T47D (cell line): ENCODE data around the gene KICS2.
"Not testable (repeated sequence)": the region's sequence is repeated elsewhere in the genome, so short reads cannot be mapped to it uniquely, and the experiment has no call there.

Experiments
- DNase-seq, 2 experiments: peaks; one replicate each; pipeline versions ENCODE4 v3.0.0 to v3.0.0-alpha.2; 2011 to 2012; ENCODE audit warnings: low read depth in 1 of 2, low spot score in 1 of 2
- JUND ChIP-seq: IDR thresholded peaks from 2 replicates; pipeline ENCODE4 v1.6.1; 2012; ENCODE audit warnings: low read depth
- in situ Hi-C: cut with HindIII; loops from 2 replicates; pipeline ENCODE4 v1.10.0; 2016; ENCODE audit warnings: low sequenced_read_pairs, low pct_unique_long_range_greater_than_20kb

Gene KICS2

DNA sequence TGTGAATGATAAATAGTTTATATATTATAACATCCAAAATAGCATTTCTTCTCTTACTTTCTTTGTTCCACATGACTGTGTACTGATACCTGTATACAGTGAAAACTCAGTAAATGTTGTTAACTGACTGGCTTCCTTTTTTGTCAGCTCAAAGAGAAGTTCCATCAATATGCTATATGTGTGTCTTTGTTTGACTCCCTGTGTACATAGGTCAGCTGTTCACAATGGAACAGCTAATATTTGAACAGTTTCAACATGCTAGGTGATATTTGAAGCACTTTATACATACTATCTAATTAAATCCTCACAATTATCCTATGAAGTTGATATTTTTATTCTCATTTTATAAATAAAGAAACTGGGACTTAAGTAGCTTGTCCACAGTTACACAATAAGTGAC lies 15.3 kb upstream of the KICS2 start:
- DNase-seq, result no peak
- in situ Hi-C loops, result no loop called here

DNA sequence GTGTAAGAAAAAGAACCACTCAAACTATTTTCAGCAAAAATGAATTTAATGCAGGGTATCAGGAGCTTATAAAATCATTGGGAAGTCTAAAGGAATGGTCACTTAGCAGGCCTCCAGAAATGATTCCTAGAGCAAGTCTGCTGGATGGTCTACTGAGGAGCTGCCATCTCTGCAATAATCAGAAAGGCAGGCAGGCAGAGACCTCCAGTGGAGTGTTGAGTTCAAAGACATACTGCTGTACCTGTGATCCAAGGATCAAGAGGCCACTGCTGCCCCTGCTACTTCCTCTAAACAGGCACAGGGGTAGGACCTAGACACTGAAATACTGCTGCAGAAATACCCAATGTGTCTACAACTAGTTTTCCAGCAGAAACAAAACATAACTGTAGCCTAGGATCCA lies 14.5 kb upstream of the KICS2 start:
- in situ Hi-C loops, result no loop called here
- peak in 1 of 2 experiments; percentile 7 for DNase-seq
- no peak for TF ChIP-seq JUND

More for the DNA sequence above, 15.3 kb upstream of the KICS2 start:
- no peak for TF ChIP-seq JUND

DNA sequence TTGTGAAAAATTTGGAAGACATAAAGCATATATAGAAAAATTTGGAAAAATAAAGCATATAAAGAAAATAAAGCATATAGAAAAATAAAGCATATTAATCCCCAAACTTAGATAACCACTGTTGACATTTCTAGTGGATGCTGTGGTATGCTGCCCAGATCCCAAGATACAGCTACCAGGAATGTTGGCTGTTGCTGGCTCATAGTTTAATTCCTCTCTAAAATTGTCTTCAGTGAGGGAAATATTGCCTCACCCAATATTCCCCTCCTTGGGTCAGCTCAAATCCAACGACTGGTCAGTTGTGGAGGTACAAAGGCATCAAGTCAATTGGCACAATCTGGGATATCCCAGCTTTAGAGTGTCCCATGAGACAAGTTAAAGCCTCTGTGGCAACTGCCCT lies 10.1 kb upstream of the KICS2 start:
- DNase-seq, result peak in 1 of 2 experiments; percentile 6
- TF ChIP-seq JUND, result no peak
- in situ Hi-C loops, result no loop called here

DNA sequence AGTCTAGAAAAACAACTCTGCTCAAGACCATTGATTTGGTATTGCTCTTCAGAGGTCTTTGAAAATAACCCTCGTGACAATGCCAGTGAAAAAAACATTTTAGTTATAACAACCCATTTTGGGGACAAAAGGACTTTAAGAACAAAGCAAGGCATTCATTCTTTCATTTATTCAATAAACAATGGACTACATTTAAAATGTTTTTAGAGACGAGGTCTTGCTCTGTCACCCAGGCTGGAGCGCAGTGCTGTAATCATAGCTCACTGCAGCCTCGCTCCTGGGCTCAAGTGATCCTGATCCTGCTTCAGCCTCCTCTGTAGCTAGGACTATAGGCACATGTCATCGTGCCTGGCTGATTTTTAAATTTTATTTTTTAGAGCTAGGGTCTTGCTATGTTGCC lies 7.7 kb upstream of the KICS2 start:
- DNase-seq, result no peak
- no peak for TF ChIP-seq JUND
- in situ Hi-C loops, result no loop called here

DNA sequence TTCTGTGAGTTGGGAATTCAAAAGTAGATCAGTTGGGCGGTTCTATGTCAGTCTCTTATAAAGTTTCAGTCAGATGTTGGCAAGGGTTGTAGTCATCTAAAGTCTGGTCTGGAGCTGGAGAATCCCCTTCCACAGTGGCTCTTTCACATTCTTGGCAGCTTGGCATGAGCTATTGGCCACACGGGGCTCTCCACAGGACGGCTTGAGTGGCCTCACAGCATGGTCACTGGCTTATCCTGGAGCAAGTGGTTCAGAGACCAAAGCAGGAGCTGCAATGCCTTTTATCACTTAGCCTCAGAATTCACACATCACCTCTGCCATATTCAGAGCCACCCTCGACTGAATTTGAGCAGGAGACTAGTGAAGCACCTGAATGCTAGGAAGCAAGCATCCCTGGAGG lies 7.1 kb upstream of the KICS2 start:
- in situ Hi-C loops, result no loop called here
- DNase-seq, result no peak
- TF ChIP-seq JUND, result no peak

DNA sequence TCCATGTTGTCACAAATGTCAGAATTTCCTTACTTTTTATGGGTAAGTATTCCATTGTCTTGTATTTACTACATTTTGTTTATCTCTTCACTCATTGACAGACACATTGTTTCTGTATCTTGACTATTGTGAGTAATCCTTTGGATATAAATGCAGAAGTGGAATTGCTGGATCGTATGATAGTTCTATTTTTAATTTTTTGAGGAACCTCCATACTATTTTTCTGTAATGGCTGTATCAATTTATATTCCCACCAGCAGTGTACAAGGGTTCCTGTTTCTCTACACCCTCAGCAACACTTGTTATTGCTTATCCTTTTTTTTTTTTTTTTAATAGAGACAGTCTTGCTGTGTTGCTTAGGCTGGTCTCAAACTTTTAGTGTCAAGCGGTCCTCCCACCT lies 3.5 kb upstream of the KICS2 start:
- in situ Hi-C loops, result no loop called here
- DNase-seq, result no peak
- TF ChIP-seq JUND, result no peak

DNA sequence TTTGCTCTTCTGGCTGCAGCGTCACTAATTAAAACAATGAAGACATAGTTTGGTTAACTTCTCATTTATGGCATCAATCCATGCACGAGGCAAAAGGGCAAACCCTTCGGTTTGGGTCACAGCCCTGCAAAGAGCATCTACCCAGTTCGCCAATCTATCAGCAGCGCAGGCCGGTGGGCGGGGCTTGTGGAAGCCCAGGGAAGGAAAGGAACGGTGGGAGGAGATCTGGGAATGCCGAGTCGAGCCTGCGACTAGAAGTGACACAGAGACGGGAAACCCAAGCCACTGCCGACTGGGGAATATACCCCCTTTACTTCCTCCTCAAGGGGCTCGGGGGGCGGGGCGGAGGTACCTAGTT lies 466 bp downstream of the KICS2 start:
- DNase-seq, result peak; percentile 66 to 87
- in situ Hi-C loops, result no loop called here
- no peak for TF ChIP-seq JUND

DNA sequence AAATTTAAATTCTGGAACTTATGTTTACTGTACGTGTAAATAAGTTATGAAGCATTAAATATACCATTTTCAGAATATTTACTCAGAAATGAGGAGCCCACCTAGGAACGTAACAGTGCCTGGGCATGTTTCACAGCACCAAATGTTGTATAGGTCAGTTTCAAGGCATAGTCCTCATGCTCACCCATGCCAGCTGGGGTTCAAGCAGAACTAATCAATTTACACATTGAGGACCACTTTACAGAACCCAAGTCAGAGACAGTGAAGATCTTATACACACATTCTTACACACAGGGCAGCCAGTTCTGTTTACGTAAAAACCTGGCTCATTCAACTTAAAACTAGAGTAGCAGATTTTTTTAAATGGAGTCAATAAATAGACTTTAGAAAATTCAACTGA lies 2.0 kb downstream of the KICS2 start:
- no peak for TF ChIP-seq JUND
- in situ Hi-C loops, result no loop called here
- DNase-seq, result no peak

DNA sequence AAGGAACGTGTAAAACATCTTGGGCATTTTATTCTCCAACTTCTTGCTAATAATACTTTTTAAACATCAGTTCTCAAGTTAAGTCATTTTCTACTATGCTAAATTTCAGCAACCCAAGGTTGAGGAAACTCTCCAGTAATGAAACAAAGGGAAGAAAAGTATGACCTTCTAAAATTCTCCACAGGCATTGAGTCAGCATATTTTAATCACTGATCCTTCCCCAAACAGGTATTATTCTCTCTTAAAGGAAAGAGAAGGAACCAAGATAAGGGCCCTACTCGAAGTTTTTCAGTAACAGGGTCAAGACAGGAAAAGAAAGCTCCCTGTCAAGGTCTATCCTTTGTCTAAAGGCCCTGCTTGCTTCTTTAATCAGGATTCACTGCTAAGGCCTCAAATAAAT lies 3.0 kb downstream of the KICS2 start:
- DNase-seq, result no peak
- no peak for TF ChIP-seq JUND
- in situ Hi-C loops, result no loop called here

DNA sequence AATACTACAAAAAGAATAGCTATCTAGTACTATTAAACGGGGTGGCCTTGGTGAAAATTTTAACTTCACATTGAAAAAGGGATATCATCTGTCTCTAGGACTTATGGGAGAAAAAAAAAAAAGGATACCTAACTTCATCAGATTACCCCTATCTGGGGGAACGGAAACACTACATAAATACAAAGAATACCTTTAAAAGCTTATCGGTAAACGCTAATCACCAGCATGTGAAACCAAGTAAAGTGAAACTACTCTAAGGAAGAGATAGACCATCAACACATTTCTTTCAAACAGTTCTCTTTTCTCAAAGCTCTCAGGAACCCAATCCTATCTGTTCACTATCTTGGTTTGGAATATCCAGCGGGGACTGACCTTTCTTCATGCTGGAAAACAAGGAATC lies 3.5 kb downstream of the KICS2 start:
- no peak for DNase-seq
- TF ChIP-seq JUND, result no peak
- in situ Hi-C loops, result no loop called here

DNA sequence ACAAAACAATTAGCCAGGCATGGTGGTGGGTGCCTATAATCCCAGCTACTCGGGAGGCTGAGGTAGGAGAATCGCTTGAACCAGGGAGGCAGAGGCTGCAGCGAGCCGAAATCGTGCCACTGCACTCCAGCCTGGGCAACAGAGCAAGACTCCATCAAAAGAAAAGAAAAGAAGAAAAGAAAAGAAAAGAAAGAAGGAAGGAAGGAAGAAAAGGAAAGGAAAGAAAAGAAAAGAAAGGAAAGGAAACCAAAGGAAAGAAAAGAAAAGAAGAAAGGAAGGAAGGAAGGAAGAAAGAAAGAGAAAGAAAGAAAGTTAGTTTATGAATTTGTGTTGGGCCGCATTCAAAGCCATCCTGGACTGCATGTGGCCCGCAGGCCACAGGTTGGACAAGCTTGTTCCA lies 4.5 kb downstream of the KICS2 start:
- in situ Hi-C loops, DNase-seq: not testable (repeated sequence)

DNA sequence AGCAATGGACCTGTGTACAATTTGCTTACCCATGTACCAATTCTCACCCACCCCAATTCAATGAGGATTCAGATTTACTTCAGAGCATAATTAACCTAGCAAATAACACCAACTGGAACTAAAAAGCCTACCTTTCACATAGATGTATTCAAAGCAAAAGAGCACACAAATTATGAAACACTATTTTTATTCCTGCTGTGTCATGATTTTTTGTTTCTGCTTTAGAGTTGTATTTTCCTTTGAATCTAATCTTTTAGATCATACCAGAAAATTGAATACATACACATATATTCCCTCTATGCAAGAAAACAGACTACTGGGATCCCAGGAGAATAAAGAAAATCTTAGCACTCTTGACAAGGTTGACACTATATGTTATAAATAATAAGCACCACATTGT lies 5.9 kb downstream of the KICS2 start:
- TF ChIP-seq JUND, result no peak
- in situ Hi-C loops, result no loop called here
- DNase-seq, result no peak

DNA sequence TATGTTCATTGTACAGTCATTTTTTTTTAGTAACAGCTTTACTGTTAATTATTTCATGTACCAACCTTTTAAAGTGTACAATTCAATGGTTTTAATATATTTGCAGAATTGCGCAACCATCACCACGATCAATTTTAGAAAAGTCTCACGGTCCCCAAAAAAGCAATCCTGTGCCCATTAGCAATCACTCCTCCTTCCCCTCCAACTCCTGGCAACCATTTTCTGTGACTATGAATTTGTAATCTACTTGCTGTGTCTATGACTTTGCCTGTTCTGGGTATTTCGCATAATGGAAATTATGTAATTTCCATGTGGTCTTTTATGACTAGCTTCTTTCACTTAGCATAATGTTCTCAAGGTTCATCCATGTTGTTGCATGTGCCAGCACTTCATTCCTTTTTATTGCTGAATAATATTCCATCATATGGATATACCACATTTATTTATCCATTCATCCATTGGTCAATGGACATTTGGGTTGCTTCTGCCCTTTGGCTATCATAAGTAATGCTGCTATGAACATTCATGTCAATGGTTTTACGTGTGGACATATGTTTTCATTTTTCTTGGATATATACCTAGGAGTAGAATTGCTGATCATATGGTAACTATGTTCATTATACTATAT lies 9.9 kb downstream of the KICS2 start:
- DNase-seq, result no peak
- in situ Hi-C loops, result no loop called here

DNA sequence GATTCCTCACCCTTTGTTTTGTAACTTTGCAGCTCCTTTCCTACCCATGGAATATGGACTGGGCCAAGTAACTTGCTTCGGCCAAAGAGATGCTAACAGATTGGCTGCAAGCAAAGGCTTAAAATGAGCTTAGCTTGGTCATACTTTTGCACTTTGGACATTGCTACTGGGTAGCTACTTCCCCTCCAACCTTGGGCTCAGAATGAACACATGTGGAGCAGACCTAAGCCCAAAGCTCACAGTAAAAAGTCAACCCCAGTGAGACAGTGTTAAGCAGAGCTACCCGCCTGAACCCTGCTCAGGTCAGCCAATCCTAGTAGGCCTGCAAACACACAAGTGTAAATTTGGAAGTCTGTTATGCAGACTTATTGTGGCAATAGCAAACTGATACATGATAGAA lies 14.6 kb downstream of the KICS2 start:
- in situ Hi-C loops, result no loop called here
- no peak for TF ChIP-seq JUND
- DNase-seq, result no peak

More for the DNA sequence above, 9.9 kb downstream of the KICS2 start:
- TF ChIP-seq JUND, result no peak
